HAP-1 (cell line): ENCODE measurements around the gene SRD5A3.

ENCODE experiments used
- DNase-seq, 2 experiments: peaks; one replicate each; pipeline ENCODE4 v3.0.0-alpha.2; 2016 to 2020; ENCODE audit warnings: low spot score in 2 of 2
- H3K27me3 ChIP-seq: fragments of 250-450 bp; sonication (Bioruptor Pico); 2 replicates; pipeline ENCODE4 v1.5.1; 2020; ENCODE audit warnings: low read depth, mild to moderate bottlenecking, moderate library complexity
- H3K36me3 ChIP-seq: fragments of 250-450 bp; sonication (Bioruptor Pico); replicated peaks from 2 replicates; pipeline ENCODE4 v1.5.1; 2020; ENCODE audit warnings: mild to moderate bottlenecking
- H3K4me1 ChIP-seq: fragments of 250-450 bp; sonication (Bioruptor Pico); 2 replicates; pipeline ENCODE4 v1.5.1; 2020; ENCODE audit warnings: mild to moderate bottlenecking
- H3K4me3 ChIP-seq: fragments of 250-450 bp; sonication (Bioruptor Pico); 2 replicates; pipeline ENCODE4 v1.5.1; 2020; ENCODE audit warnings: mild to moderate bottlenecking, moderate library complexity
- H3K9me3 ChIP-seq: fragments of 250-450 bp; sonication (Bioruptor Pico); 2 replicates; pipeline ENCODE4 v1.5.1; 2020; ENCODE audit warnings: mild to moderate bottlenecking, moderate library complexity
- in situ Hi-C: fragments of 300-500 bp; cut with MboI; formaldehyde crosslinking; loops from 3 replicates; pipeline ENCODE4 v1.14.3; 2020; ENCODE audit warnings: low sequenced_read_pairs, inconsistent platforms, mixed read lengths

Gene SRD5A3

DNA sequence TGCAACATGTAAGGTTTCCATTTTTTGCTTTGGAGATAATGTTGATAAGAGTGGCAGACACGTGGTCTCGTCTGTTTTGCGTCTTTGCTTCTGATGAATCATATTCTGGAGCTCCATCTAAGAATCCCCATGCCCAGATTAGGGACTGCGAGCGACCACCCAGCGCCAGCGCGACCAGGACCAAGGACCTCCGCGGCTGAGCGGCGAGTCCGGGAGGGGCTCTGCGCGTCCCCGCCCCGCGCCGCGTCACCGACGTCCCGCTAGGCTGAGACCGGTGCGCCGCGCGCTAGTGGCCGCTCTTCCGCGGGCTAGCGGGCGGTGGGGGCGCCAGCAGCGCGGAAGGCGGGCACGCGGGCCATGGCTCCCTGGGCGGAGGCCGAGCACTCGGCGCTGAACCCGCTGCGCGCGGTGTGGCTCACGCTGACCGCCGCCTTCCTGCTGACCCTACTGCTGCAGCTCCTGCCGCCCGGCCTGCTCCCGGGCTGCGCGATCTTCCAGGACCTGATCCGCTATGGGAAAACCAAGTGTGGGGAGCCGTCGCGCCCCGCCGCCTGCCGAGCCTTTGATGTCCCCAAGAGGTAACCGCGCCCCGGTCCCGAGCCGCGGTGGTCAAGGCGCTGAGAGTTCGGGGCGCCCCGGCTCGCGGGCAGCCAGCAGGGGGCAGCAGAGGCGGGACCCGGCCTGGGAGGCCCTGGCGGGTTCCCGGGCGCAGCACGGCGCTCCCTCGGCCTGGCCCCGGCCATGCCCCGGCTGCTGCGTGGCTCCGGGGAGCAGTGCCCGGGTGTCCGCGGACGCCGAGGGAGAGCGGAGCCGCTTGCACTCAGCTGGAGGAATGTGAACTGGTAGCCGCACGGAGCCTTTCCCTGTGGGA, at the start of gene SRD5A3:
Gene SRD5A3 (plus strand): TSS at position 263 of the 871 bp plus-strand sequence. CDS start 95 bp downstream, at position 358.
- Histone ChIP-seq H3K36me3 (no peaks in the 10 kb centered on the region), H3K27me3 (no peaks in the 10 kb centered on the region), H3K4me1 (peaks cover 23% of the 10 kb centered on the region), H3K4me3 (peak within 1 kb of the TSS; percentile 64), H3K9me3 (no peaks in the 10 kb centered on the region)
- peak; percentile 74 to 89 for DNase-seq
- in situ Hi-C loops, result no loop called here

DNA sequence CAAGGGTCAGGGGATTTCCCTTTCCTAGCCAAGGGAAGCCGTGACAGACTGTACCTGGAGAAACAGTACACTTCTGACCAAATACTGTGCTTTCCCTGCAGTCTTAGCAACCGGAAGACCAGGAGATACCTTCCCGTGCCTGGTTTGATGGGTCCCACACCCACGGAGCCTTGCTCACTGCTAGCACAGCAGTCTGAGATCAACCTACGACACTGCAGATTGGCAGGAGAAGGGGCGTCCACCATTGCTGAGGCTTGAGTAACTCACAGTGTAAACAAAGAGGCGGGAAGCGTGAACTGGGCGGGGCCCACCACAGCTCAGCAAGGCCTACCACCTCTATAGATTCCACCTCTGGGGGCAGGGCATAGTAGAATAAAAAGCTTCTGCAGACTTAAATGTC, 48.7 kb upstream of the SRD5A3 start:
- Histone ChIP-seq H3K9me3 (no peaks in the 10 kb centered on the region), H3K36me3 (no peaks in the 10 kb centered on the region), H3K4me1 (no peaks in the 10 kb centered on the region), H3K4me3 (no peak overlapping the region), H3K27me3 (no peaks in the 10 kb centered on the region)
- in situ Hi-C loops, result no loop called here
- peak in 1 of 2 experiments; percentile 23 for DNase-seq

DNA sequence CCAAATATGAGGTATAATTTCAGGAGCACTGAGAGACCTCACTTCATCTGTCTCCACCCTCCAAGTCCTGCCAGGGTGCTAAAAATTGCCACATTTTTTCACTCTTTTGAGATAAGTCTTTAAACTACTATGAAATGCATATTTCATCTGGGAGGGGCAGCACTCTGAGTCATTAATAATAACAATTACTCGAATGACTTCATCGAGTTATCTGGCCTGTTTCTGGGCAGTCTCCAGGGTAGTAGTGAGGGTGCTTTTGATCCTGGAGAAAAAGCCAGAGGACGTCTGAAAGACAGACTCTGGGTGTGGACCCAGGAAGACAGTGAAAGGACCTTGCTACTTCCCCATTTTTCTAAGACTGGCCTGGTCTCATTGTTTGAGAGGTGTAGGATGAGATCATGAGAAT, 42.3 kb upstream of the SRD5A3 start:
- DNase-seq, result no peak
- Histone ChIP-seq H3K27me3 (no peaks in the 10 kb centered on the region), H3K36me3 (no peaks in the 10 kb centered on the region), H3K4me3 (no peak overlapping the region), H3K9me3 (no peaks in the 10 kb centered on the region), H3K4me1 (no peaks in the 10 kb centered on the region)
- in situ Hi-C loops, result loop anchor here (25.0 kb wide), 1 partner anchor 991 kb away; no protein-coding TSS in a partner anchor

DNA sequence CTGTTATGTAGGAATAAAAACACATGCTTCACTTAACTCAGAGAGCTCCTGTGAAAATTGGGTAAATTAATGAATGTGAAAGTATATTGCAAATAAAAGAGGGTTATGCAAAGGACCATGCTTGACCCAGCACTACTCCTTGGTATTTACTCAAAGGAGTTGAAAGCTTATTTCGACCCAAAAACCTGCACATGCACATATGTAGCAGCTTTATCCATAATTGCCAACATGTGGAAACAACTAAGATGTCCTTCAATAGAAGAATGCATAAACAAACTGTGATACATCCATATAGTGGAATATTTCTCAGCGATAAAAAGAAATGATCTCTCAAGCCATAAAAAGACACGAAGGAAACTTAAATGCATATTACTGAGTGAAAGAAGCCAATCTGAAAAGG, 41.7 kb upstream of the SRD5A3 start:
- Histone ChIP-seq H3K9me3 (no peaks in the 10 kb centered on the region), H3K4me3 (no peak overlapping the region), H3K27me3 (no peaks in the 10 kb centered on the region), H3K4me1 (no peaks in the 10 kb centered on the region), H3K36me3 (no peaks in the 10 kb centered on the region)
- in situ Hi-C loops, result loop anchor here (25.0 kb wide), 1 partner anchor 992 kb away; no protein-coding TSS in a partner anchor
- no peak for DNase-seq

DNA sequence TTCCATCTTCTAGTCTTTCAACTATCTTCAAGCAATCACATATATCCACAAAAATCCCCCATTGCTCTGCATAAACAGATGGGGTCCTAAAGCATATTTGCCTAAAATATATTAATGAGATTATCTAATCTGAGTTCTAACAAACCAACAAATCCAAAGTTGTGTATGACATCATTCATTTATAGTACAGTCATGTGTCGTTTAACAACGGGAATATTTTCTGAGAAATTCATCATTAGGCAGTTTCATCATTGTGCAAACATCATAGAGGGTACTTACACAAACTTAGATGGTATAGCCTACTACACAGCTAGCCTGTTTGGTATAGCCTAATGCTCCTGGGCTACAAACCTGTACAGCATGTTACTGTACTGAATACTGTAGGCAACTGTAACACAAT, 38.0 kb upstream of the SRD5A3 start:
- in situ Hi-C loops, result loop anchor here (25.0 kb wide), 1 partner anchor 996 kb away; no protein-coding TSS in a partner anchor
- Histone ChIP-seq H3K9me3 (no peaks in the 10 kb centered on the region), H3K4me1 (no peaks in the 10 kb centered on the region), H3K36me3 (no peaks in the 10 kb centered on the region), H3K27me3 (no peaks in the 10 kb centered on the region), H3K4me3 (no peak overlapping the region)
- DNase-seq, result no peak

DNA sequence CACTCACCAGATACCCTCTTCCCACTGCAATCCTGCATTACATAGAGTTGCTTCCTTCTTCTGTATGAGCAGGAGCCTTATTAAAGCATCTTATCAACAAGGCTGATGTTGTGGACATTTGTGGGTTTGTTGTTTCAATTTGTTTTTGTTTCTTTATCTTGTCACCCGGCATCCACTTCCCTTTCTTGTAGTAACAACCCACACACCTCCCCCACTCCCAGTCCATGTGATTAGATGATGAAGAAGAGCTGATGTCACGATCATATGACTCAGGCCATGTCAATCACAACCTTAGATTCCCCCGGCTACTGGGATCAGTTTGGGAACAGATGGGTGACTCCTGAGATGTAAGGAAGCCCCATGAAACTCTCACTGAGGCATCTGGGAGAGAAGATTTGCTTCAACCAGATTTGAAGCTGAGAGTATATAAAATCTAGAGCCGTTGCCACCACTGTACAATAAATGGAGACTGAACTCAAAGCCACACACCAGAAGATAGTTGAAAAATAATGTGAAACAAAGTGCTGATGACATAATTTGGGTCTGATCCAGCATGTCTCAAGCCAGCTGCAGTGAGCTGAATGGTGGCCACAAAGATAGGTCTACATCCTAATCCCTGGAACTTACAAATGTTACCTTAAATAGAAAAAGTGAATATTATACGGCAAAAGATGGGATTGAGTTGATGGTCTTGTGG, 34.1 kb upstream of the SRD5A3 start:
- H3K4me3 ChIP-seq, result no peak overlapping the region
- in situ Hi-C loops, result loop anchor here (25.0 kb wide), 1 partner anchor 1000 kb away; no protein-coding TSS in a partner anchor
- H3K4me1 ChIP-seq, result no peaks in the 10 kb centered on the region
- H3K36me3 ChIP-seq, result no peaks in the 10 kb centered on the region
- H3K9me3 ChIP-seq, result no peaks in the 10 kb centered on the region
- DNase-seq, result no peak
- peaks cover 9% of the 10 kb centered on the region; the same call in 1 of the 2 replicates for H3K27me3 ChIP-seq

DNA sequence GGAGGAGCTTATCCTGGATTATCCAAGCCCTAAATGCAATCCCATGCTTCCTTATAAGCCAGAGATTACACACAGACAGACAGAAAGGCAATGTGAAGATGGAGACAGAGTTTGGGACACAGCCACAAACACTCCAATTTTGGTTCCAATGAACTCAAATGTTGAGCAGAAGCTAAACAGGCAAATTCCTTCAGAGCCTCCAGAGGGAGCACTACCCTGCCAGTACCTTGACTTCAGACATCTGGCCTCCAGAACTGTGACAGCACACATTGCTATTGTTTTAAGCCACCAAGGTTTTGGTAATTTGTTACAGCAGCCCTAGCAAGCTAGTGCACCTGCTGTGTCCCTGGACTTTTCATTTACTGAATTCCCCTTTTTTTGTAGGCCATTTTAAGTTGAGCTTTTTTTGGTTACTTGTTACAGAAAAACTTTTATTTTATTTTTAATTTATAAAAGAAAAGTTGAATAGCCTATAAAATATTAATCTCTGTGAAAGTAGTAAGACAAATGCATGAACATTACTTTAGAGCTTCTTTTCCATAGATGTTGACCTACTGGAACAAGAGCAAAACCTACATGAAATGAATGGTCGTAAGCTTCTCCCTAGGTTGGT, 33.4 kb upstream of the SRD5A3 start:
- Histone ChIP-seq H3K4me1 (no peaks in the 10 kb centered on the region), H3K4me3 (no peak overlapping the region), H3K27me3 (peaks cover 16% of the 10 kb centered on the region), H3K9me3 (no peaks in the 10 kb centered on the region), H3K36me3 (no peaks in the 10 kb centered on the region)
- peak; percentile 46 to 54 for DNase-seq
- in situ Hi-C loops, result loop anchor here (25.0 kb wide), 1 partner anchor 1000 kb away; no protein-coding TSS in a partner anchor

DNA sequence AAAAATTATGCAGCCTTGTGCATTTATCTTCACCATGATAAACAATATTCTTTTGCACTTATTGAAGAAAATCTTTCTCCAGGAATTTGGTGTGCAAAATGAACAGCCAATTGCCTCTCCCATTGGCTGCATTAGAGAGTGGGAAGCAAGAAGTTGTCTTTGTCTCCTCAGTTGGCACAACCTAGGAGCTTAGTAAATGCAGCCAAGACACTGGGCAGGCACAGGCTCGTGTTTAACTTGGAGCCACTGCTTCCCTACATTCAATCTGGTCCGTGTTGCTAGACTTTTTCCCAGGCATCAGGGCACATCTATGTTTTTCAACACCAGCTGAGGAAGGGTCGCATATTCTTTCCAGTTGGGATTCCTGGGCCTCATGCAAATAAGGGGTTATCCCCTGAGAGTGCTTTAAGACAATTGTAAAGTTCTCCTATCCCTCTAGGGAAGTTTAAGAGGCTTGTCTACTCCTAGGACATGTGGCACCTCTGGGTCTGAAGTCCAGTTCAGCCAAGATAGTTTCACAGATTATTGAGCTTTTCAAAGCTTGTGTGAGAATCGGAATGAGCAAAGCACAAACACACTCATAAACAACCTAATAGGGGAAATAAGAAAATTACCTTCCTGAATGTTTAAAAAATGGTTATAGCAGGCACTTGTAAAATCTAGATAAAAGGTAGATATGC, 31.8 kb upstream of the SRD5A3 start:
- Histone ChIP-seq H3K4me1 (no peaks in the 10 kb centered on the region), H3K4me3 (no peak overlapping the region), H3K9me3 (no peaks in the 10 kb centered on the region), H3K36me3 (no peaks in the 10 kb centered on the region), H3K27me3 (peaks cover 23% of the 10 kb centered on the region)
- no peak for DNase-seq
- in situ Hi-C loops, result loop anchor here (25.0 kb wide), 1 partner anchor 1002 kb away; no protein-coding TSS in a partner anchor

DNA sequence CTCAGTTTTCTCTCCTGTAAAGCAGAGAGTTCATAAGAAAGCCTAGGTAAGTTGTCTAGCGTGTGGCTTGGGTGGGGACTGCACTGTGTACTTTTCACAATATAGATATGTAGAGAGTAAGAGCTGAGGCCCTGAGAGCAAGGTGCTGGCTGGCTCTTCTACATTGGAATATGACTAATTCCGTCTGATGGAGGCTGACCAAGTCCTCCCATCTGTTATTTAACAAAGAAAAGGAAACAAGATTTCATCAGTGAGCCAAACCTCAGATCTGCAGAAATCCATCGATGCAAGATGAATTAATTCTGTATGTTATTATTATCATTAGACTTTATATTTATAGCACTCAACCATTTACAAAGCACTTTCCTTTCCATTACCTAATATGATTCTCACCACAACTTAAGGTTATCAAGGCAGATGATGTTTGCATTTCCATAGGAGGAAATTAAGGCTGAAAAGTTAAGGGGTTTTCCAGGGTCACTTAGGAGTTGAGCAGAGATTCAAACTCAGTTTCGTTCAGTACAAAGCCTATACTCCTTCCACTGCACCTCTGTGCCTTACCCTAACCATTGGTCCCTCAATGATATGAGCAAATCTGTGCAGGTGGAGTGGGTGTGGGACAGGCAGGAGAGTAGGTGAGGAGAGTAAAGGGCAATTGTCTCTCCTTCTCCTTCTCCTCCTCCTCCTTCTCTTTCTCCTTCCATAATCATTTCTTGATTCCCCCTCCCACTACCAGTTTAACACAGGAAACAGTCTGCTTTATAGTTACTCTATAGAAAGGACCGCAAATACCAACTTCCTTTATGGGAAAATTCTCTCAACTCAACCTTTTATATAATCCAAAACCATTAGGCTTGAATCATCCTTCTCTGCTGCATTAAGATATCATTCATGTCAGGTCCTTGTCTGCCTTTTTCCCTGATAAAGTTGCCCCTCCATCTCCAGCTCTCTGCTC, 27.6 kb upstream of the SRD5A3 start:
- in situ Hi-C loops, result loop anchor here (25.0 kb wide), 1 partner anchor 1006 kb away; no protein-coding TSS in a partner anchor
- Histone ChIP-seq H3K27me3 (peaks cover 35% of the 10 kb centered on the region), H3K9me3 (no peaks in the 10 kb centered on the region), H3K4me1 (no peaks in the 10 kb centered on the region), H3K36me3 (no peaks in the 10 kb centered on the region), H3K4me3 (no peak overlapping the region)
- DNase-seq, result no peak

DNA sequence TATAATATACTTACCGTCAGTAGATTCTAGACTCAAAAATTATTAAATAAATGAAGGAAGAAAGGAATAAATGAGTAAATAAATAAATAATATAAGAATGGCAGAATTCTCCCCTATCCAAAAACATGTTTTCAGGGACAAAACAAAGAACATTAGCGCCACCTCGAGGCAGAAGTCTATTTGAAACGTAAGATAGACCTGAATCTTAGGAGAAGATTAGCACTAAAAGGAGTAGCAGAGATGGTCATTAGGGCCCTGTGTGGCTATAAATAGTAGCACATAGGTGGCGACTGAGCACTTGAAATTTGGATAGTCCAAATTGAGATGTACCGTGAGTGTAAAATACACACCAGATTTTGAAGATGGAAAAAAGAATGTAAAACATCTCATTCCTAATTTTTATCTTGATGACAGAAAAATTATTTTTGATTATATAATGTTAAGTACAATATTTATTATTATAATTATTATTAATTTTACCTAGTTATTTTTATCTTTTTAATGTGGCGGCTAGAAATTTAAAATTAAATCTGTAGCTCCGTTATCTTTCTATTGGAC, 24.3 kb upstream of the SRD5A3 start:
- peak; percentile 72 to 88 for DNase-seq
- H3K27me3 ChIP-seq, result peaks cover 29% of the 10 kb centered on the region
- no peaks in the 10 kb centered on the region for H3K36me3 ChIP-seq
- in situ Hi-C loops, result loop anchor here (10.0 to 25.0 kb wide), 2 partner anchors 357 to 1009 kb away; no protein-coding TSS in a partner anchor
- no peaks in the 10 kb centered on the region for H3K4me1 ChIP-seq
- no peaks in the 10 kb centered on the region for H3K9me3 ChIP-seq
- H3K4me3 ChIP-seq, result no peak overlapping the region

DNA sequence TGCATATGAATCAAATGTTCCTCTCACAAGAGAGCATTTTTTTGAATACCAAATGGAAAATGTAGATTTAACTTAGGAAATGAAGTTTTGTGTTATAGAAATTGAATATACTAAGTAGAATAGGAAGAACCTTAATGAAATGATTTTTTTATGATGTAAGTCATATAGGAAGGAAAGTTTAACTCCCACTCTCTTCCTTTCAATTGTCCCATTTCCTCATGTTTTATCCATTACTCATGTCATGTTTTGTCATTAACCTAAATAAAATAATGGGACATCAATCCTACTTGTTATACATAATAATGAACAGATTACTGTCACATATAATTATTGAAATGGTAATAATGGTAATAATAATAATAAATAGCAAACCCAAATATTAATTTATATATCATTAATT, 22.7 kb upstream of the SRD5A3 start:
- Histone ChIP-seq H3K27me3 (peaks cover 19% of the 10 kb centered on the region), H3K4me1 (no peaks in the 10 kb centered on the region), H3K9me3 (no peaks in the 10 kb centered on the region), H3K4me3 (no peak overlapping the region), H3K36me3 (no peaks in the 10 kb centered on the region)
- DNase-seq, result no peak
- in situ Hi-C loops, result loop anchor here (10.0 to 25.0 kb wide), 2 partner anchors 359 to 1011 kb away; no protein-coding TSS in a partner anchor

DNA sequence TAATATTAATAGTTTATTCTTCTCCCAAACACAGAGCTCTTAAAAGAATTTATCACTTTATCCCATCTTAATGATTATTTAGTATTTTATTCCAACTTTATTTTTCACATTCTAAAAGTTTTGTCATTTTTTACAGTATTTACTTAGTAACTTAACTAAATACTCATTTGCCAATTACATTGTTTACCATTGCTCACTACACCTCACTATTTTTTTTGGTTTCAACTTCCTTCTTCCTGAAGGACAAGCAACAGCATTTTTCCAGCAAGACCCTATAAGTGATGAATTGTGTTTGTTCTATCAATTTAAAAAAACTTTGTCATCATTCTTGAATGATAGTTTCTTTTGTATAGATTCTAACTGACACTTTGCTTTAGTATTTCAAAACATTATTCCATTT, 19.4 kb upstream of the SRD5A3 start:
- DNase-seq, result no peak
- H3K9me3 ChIP-seq, result no peaks in the 10 kb centered on the region; the same call in 1 of the 2 replicates
- in situ Hi-C loops, result loop anchor here (10.0 kb wide), 1 partner anchor 362 kb away; no protein-coding TSS in a partner anchor
- no peak overlapping the region for H3K4me3 ChIP-seq
- H3K4me1 ChIP-seq, result no peaks in the 10 kb centered on the region
- no peaks in the 10 kb centered on the region for H3K36me3 ChIP-seq
- peaks cover 3% of the 10 kb centered on the region; the same call in 1 of the 2 replicates for H3K27me3 ChIP-seq
